DOHH2 (cell line): ENCODE results near the gene SLC37A1.

Experiments
- H3F3A ChIP-seq: fragments of 200-600 bp; sonication (generic), shearing (Covaris generic); 2 replicates; pipeline ENCODE4 v1.6.0; 2016; ENCODE audit warnings: antibody characterized with exemption, mild to moderate bottlenecking; ENCODE audit not compliant: control insufficient read depth, insufficient read depth
- H3K27ac ChIP-seq: fragments of 200-600 bp; sonication (generic); 2 replicates; pipeline ENCODE4 v1.5.1; 2014; ENCODE audit warnings: low read depth, mild to moderate bottlenecking, low read length, moderate library complexity
- H3K27me3 ChIP-seq: fragments of 200-600 bp; sonication (generic); 2 replicates; pipeline ENCODE4 v1.6.1; 2014; ENCODE audit warnings: mild to moderate bottlenecking, low read length, mixed read lengths; ENCODE audit not compliant: control insufficient read depth
- H3K36me3 ChIP-seq: fragments of 200-600 bp; sonication (generic); 2 replicates; pipeline ENCODE4 v1.6.1; 2014; ENCODE audit warnings: mild to moderate bottlenecking, low read length, moderate library complexity, mixed read lengths; ENCODE audit not compliant: control insufficient read depth
- H3K4me1 ChIP-seq: fragments of 200-600 bp; sonication (generic); 2 replicates; pipeline ENCODE4 v1.6.1; 2014; ENCODE audit warnings: mild to moderate bottlenecking, low read length, mixed read lengths; ENCODE audit not compliant: control insufficient read depth
- H3K4me2 ChIP-seq: fragments of 200-600 bp; sonication (generic); 2 replicates; pipeline ENCODE4 v1.6.0; 2014; ENCODE audit warnings: mild to moderate bottlenecking, low read length, moderate library complexity
- H3K4me3 ChIP-seq: fragments of 200-600 bp; sonication (generic); 2 replicates; pipeline ENCODE4 v1.5.1; 2014; ENCODE audit warnings: mild to moderate bottlenecking, low read length, mixed read lengths
- H3K79me2 ChIP-seq: fragments of 200-600 bp; sonication (generic); 2 replicates; pipeline ENCODE4 v1.6.1; 2014; ENCODE audit warnings: mild to moderate bottlenecking, low read length, mixed read lengths; ENCODE audit not compliant: control insufficient read depth
- H3K9me2 ChIP-seq: fragments of 200-600 bp; sonication (generic); replicated peaks from 2 replicates; pipeline ENCODE4 v1.6.1; 2014; ENCODE audit warnings: mild to moderate bottlenecking, low read length, mixed read lengths; ENCODE audit not compliant: control insufficient read depth
- H3K9me3 ChIP-seq: fragments of 200-600 bp; sonication (generic); 2 replicates; pipeline ENCODE4 v1.6.1; 2014; ENCODE audit warnings: antibody characterized with exemption, low read length, mixed read lengths; ENCODE audit not compliant: control insufficient read depth, insufficient read depth
- H4K20me1 ChIP-seq: fragments of 200-600 bp; sonication (generic); 2 replicates; pipeline ENCODE4 v1.6.0; 2014; ENCODE audit warnings: low read depth, mild to moderate bottlenecking, antibody characterized with exemption, low read length, moderate library complexity; ENCODE audit not compliant: control insufficient read depth, insufficient read depth
- EZH2phosphoT487 ChIP-seq: fragments of 200-600 bp; sonication (generic); IDR thresholded peaks from 2 replicates; pipeline ENCODE4 v1.6.1; 2017; ENCODE audit warnings: borderline replicate concordance, mild to moderate bottlenecking, antibody characterized with exemption, low read length, moderate library complexity, mixed read lengths
- TF ChIP-seq, protein P1 (sequence below): fragments of 200-600 bp; sonication (generic); IDR thresholded peaks from one replicate; pipeline ENCODE4 v1.5.1; 2014; ENCODE audit warnings: antibody characterized with exemption, mild to moderate bottlenecking, low read depth, low read length; ENCODE audit not compliant: poor library complexity, severe bottlenecking

Gene SLC37A1

DNA sequence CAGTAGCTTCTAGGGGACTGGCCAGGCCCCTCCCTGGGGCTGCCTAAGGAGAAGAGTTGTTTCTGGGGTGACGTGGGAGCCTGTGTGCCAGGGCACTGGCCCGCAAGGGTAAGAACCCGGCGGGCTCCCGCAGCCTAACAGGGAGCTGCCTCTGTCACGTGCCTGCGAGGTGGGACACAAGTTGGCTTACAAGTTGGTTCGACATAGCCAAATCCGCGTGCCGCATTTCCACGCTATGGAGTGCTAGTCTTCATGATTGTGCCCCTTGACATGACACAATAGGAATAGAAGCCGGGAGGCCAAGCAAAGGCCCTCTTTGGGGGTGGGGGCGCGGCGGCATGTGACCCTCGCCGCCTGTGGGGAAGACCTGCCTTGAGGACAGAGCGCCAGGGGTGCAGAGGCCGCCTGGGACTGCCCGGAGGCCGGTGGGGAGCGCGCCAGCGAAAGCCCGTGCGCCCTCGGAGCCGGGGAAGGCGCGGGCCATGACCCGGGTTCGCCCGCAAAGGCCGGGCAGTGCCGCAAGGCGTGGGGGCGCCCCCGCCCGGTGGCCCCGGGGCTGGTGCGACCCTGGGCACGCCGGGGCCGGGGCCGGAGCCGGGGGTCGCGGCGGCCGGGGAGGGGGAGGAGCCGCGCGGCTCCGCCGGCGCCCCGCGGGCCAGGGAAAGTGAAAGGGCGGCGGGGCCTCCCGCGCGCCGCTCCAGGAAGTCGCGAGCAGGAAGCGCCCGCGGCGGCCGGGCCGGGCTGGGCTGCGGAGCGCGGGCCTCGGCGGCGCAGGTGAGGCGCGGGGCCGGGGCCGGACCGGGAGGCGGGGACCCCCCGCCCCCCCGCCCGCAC, at the start of gene SLC37A1:
Gene SLC37A1 (plus strand): TSS at position 702 of the 834 bp plus-strand sequence. CDS start 4,603 bp downstream, outside the sequence.
- peak within 1 kb of the TSS; percentile 53 for H3K27ac ChIP-seq
- 0 out of 2 replicates have a peak, but pooled peaks cover 7% of the 10 kb centered on the region for H4K20me1 ChIP-seq
- no peaks in the 10 kb centered on the region for H3K27me3 ChIP-seq
- peak within 1 kb of the TSS; percentile 93 for H3K4me3 ChIP-seq
- no peak for TF ChIP-seq EZH2phosphoT487
- TF ChIP-seq, protein P1, sequence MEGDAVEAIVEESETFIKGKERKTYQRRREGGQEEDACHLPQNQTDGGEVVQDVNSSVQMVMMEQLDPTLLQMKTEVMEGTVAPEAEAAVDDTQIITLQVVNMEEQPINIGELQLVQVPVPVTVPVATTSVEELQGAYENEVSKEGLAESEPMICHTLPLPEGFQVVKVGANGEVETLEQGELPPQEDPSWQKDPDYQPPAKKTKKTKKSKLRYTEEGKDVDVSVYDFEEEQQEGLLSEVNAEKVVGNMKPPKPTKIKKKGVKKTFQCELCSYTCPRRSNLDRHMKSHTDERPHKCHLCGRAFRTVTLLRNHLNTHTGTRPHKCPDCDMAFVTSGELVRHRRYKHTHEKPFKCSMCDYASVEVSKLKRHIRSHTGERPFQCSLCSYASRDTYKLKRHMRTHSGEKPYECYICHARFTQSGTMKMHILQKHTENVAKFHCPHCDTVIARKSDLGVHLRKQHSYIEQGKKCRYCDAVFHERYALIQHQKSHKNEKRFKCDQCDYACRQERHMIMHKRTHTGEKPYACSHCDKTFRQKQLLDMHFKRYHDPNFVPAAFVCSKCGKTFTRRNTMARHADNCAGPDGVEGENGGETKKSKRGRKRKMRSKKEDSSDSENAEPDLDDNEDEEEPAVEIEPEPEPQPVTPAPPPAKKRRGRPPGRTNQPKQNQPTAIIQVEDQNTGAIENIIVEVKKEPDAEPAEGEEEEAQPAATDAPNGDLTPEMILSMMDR, result no peak
- peaks cover 22% of the 10 kb centered on the region for H3K36me3 ChIP-seq
- H3K9me3 ChIP-seq, result no peaks in the 10 kb centered on the region
- H3K9me2 ChIP-seq, result no peaks in the 10 kb centered on the region
- H3K4me1 ChIP-seq, result peaks cover 30% of the 10 kb centered on the region
- peaks cover 18% of the 10 kb centered on the region for H3F3A ChIP-seq
- peak within 1 kb of the TSS; percentile 90 for H3K4me2 ChIP-seq
- H3K79me2 ChIP-seq, result peaks cover 41% of the 10 kb centered on the region

DNA sequence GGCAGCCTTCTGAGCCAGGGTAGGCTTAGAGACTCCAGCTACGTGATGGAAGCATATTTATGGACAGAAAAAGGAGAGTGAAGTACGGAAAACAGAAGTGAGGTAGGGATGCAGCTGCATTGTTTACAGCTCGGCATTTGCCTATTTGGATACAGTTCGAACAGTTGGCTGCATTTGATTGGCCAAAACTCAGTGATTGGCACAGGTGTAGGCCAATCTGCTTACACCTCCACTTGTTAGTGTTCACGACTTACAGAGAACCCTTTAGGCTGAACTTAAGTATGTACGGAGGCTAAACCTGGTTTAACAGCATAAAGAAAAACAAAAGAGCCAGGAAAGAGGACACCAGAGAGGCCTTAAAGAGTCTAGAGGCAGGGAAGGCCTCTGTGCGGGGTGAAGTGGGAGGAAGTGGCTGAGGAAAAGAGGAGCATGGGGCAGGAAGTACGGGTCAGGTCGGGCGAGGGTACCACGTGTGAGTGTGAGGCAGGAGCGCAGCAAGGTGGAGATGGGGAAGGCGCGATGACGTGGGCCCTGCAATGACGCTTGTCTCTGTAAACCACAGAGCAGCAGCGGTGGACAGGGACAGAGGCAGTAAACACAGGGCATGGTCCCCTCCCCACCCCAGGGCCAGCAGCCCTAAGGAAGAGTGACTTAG, 49.7 kb upstream of the SLC37A1 start:
- Histone ChIP-seq H3K9me2 (no peaks in the 10 kb centered on the region), H3K27ac (peak overlapping the region; percentile 95), H4K20me1 (no peaks in the 10 kb centered on the region), H3F3A (peaks cover 27% of the 10 kb centered on the region), H3K4me3 (peak overlapping the region; percentile 64), H3K9me3 (no peaks in the 10 kb centered on the region), H3K4me1 (peaks cover 87% of the 10 kb centered on the region), H3K4me2 (peak overlapping the region; percentile 42), H3K36me3 (no peaks in the 10 kb centered on the region), H3K27me3 (no peaks in the 10 kb centered on the region), H3K79me2 (0 out of 2 replicates have a peak, but pooled peaks cover 3% of the 10 kb centered on the region)
- TF ChIP-seq, protein P1, result no peak
- TF ChIP-seq EZH2phosphoT487, result no peak

DNA sequence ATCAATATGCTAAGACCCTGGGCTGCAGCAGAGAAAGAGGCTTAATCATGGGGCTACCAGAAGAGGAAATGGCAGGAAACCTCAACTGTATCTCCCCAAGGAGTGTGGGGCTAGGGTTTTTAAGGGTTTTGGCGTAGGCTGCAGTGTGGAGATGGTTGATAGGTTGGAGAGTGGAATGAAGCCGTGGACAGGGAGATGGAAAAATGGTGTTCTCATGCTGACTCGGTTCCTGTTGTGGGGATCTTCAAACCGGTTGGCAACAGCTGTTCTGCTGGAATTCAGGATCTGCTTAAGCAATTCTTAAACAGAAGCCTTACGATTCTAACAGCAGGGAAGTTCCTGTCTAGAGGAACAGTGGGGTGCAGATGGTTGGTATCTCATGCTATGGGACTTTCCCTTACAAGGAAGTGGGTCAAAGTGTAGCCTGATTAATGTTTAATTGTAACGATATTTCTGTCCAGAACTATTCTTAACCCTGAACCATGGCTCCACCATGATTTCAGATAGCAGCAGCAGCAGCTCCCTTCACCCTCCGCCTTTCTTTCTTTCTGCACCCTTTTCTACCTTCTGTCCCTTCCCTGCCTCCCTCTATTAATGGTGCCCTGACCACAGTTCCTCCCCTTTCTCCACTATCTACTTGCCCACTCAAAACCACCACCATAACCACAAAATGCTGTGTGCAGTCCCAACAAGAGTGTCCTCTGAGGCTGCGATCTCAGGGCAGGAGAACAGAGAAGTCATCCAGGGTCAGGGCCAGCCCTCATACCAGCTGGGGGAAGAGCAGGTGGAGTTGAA, 48.4 kb upstream of the SLC37A1 start:
- Histone ChIP-seq H3K4me2 (peak overlapping the region; percentile 65), H3K79me2 (0 out of 2 replicates have a peak, but pooled peaks cover 3% of the 10 kb centered on the region), H4K20me1 (no peaks in the 10 kb centered on the region), H3K27ac (peak overlapping the region; percentile 32), H3K4me3 (peak overlapping the region; percentile 42), H3K9me2 (no peaks in the 10 kb centered on the region), H3K27me3 (no peaks in the 10 kb centered on the region), H3K9me3 (no peaks in the 10 kb centered on the region), H3K4me1 (peaks cover 82% of the 10 kb centered on the region), H3F3A (peaks cover 18% of the 10 kb centered on the region), H3K36me3 (no peaks in the 10 kb centered on the region)
- no peak for TF ChIP-seq EZH2phosphoT487
- TF ChIP-seq, protein P1, result no peak
